ENCODE results near the gene ZFPM1. TPM values are rescaled to one million over a fixed set of nuclear protein-coding genes. Genes with fewer than 3 reads are reported as not detected.

The ZFPM1 gene
- total RNA-seq, 2 experiments from 2014 or later, result 14.3 to 14.7 TPM

GRCh38 chr16:88445583-88445960, 7.5 kb upstream of the ZFPM1 start:
- ChIA-PET POLR2A (no interaction called here), CTCF (interaction anchor here (2.5 kb wide), 1 partner anchor 116 kb away, joined by 10 read pairs; no protein-coding TSS in a partner anchor)

GRCh38 chr16:88446061-88446460, 7.0 kb upstream of the ZFPM1 start:
- ChIA-PET POLR2A (no interaction called here), CTCF (no interaction called here)

GRCh38 chr16:88446736-88447135, 6.3 kb upstream of the ZFPM1 start:
- ChIA-PET POLR2A (no interaction called here), CTCF (no interaction called here)

- CTCF ChIA-PET, result no interaction called here
- POLR2A ChIA-PET, result no interaction called here
Measured at GRCh38 chr16:88447881-88448280, 5.2 kb upstream of the ZFPM1 start.

GRCh38 chr16:88448461-88449266, 4.4 kb upstream of the ZFPM1 start:
- ChIA-PET POLR2A (no interaction called here), CTCF (interaction anchor here (0.8 kb wide), 1 partner anchor 22 kb away, joined by 4 read pairs; no protein-coding TSS in a partner anchor)

GRCh38 chr16:88449267-88449561, 3.9 kb upstream of the ZFPM1 start:
- ChIA-PET CTCF (interaction anchor here (0.8 to 1.2 kb wide), 2 partner anchors 10 to 22 kb away, joined by 3 to 4 read pairs; no protein-coding TSS in a partner anchor), POLR2A (no interaction called here)

GRCh38 chr16:88451586-88452481, 1.2 kb upstream of the ZFPM1 start:
- ChIA-PET CTCF (interaction anchor here (0.6 to 1.1 kb wide), 3 partner anchors 8 to 152 kb away, joined by 3 read pairs; no protein-coding TSS in a partner anchor), POLR2A (interaction anchor here (0.6 to 1.4 kb wide), 3 partner anchors 22 to 249 kb away, joined by 3 to 9 read pairs (median 3); no protein-coding TSS in a partner anchor)

- ChIA-PET POLR2A (interaction anchor here (0.6 to 1.4 kb wide), 3 partner anchors 22 to 248 kb away, joined by 3 to 9 read pairs (median 3); no protein-coding TSS in a partner anchor), CTCF (interaction anchor here (0.6 kb wide), 1 partner anchor 151 kb away, joined by 3 read pairs; no protein-coding TSS in a partner anchor)
Measured at GRCh38 chr16:88452482-88453216, 431 bp upstream of the ZFPM1 start.

GRCh38 chr16:88453611-88454522, 787 bp downstream of the ZFPM1 start:
- POLR2A ChIA-PET, result interaction anchor here (0.7 kb wide), 2 partner anchors 48 to 605 kb away, joined by 3 to 4 read pairs; no protein-coding TSS in a partner anchor
- CTCF ChIA-PET, result interaction anchor here (0.8 to 0.9 kb wide), 2 partner anchors 11 to 51 kb away, joined by 3 read pairs; no protein-coding TSS in a partner anchor

- CTCF ChIA-PET, result interaction anchor here (0.8 to 0.9 kb wide), 2 partner anchors 10 to 50 kb away, joined by 3 read pairs; no protein-coding TSS in a partner anchor
- POLR2A ChIA-PET, result interaction anchor here (0.7 kb wide), 2 partner anchors 47 to 606 kb away, joined by 3 to 4 read pairs; no protein-coding TSS in a partner anchor
Measured at GRCh38 chr16:88454523-88454947, 1.5 kb downstream of the ZFPM1 start.

GRCh38 chr16:88455610-88456355, 2.7 kb downstream of the ZFPM1 start:
- ChIA-PET POLR2A (interaction anchor here (0.6 kb wide), 2 partner anchors 245 to 248 kb away, joined by 4 to 5 read pairs; no protein-coding TSS in a partner anchor), CTCF (interaction anchor here (0.5 to 0.7 kb wide), 2 partner anchors 80 to 583 kb away, joined by 3 read pairs; no protein-coding TSS in a partner anchor)

- ChIA-PET CTCF (interaction anchor here (1.4 kb wide), 2 partner anchors 10 to 106 kb away, joined by 4 to 5 read pairs; no protein-coding TSS in a partner anchor), POLR2A (no interaction called here)
Measured at GRCh38 chr16:88456356-88457292, 3.5 kb downstream of the ZFPM1 start.

- ChIA-PET CTCF (interaction anchor here (0.8 to 1.2 kb wide), 2 partner anchors 20 to 21 kb away, joined by 3 read pairs; no protein-coding TSS in a partner anchor), POLR2A (interaction anchor here (0.6 to 0.7 kb wide), 2 partner anchors 9 to 13 kb away, joined by 3 to 4 read pairs; no protein-coding TSS in a partner anchor)
Measured at GRCh38 chr16:88458039-88458772, 5.1 kb downstream of the ZFPM1 start.

- ChIA-PET CTCF (interaction anchor here (0.8 kb wide), 1 partner anchor 21 kb away, joined by 3 read pairs; no protein-coding TSS in a partner anchor), POLR2A (no interaction called here)
Measured at GRCh38 chr16:88458773-88459235, 5.7 kb downstream of the ZFPM1 start.

- CTCF ChIA-PET, result interaction anchor here (0.8 kb wide), 1 partner anchor 22 kb away, joined by 3 read pairs; no protein-coding TSS in a partner anchor
- POLR2A ChIA-PET, result no interaction called here
Measured at GRCh38 chr16:88459366-88460073, 6.4 kb downstream of the ZFPM1 start.
